K562 (cell line): ENCODE data around the gene GRWD1. TPM values are rescaled to one million over a fixed set of nuclear protein-coding genes. Genes with fewer than 3 reads are reported as not detected.

Experiments
- ATAC-seq: fragments of 200-7000 bp; cut with Tn5 transposase; 3 replicates; pipeline ENCODE4 v1.9.1; 2020; ENCODE audit warnings: moderate library complexity
- BruUV-seq: library from RNA; stranded (reverse); fragments of 400-500 nt; replicated peaks from 2 replicates; lab custom pipeline; 2021; lab: Mats Ljungman, UMichigan
- CTCF ChIA-PET: fragments of 300-600 bp; formaldehyde crosslinking; extraction: SDS; loops from one replicate; lab custom pipeline; 2021; ENCODE audit warnings: low intra/inter-chr PET ratio; lab: Yijun Ruan, JAX
- POLR2A ChIA-PET: fragments of 300-600, 350-650 bp; sonication (Branson Sonifier 250); formaldehyde crosslinking; extraction: SDS; loops from one replicate; lab custom pipeline; 2021; ENCODE audit warnings: antibody characterized with exemption, inconsistent platforms; lab: Yijun Ruan, JAX
- DNase-seq, 4 experiments: peaks; one replicate each; pipeline versions ENCODE4 v3.0.0 to v3.0.0-alpha.2; 2011 to 2018; ENCODE audit warnings: low spot score in 3 of 4, mixed read lengths in 3 of 4; ENCODE audit errors: extremely low read depth in 1 of 4
- FAIRE-seq: peaks from 2 replicates; lab custom pipeline; 2011; peaks lifted over from hg19 to GRCh38; lab: Jason Lieb, UNC
- H2AFZ ChIP-seq: 2 replicates; pipeline ENCODE4 v1.6.0; 2011; ENCODE audit warnings: low read depth, low read length, control low read depth, inconsistent platforms
- H3K27ac ChIP-seq: fragments of 200-600 bp; 3 replicates; pipeline ENCODE4 v1.8.0; 2011; ENCODE audit warnings: low read depth, mild to moderate bottlenecking, control low read depth, inconsistent platforms, low read length, moderate library complexity, mixed read lengths; ENCODE audit errors: extremely low read depth
- H3K27me3 ChIP-seq, 2 experiments: fragments of 300-600 bp in 1 of 2; 2 replicates in 1 of 2; 3 replicates in 1 of 2; pipeline versions ENCODE4 v1.6.0 to v1.8.0; 2011; ENCODE audit warnings: inconsistent platforms in 2 of 2, low read length in 2 of 2, mild to moderate bottlenecking in 1 of 2, mixed read lengths in 1 of 2, moderate library complexity in 1 of 2; ENCODE audit not compliant: control insufficient read depth in 2 of 2, insufficient read depth in 2 of 2
- H3K36me3 ChIP-seq: fragments of 300-600 bp; 3 replicates; pipeline ENCODE4 v1.8.0; 2011; ENCODE audit warnings: mild to moderate bottlenecking, low read length, inconsistent platforms; ENCODE audit not compliant: control insufficient read depth, insufficient read depth
- H3K4me1 ChIP-seq, 2 experiments: fragments of 200-600 bp in 1 of 2; replicated peaks in 1 of 2; 2 replicates in 1 of 2; 3 replicates in 1 of 2; pipeline versions ENCODE4 v1.5.1 to v1.8.0; 2011; ENCODE audit warnings: inconsistent platforms in 2 of 2, low read length in 2 of 2, mild to moderate bottlenecking in 1 of 2, mixed read lengths in 1 of 2, moderate library complexity in 1 of 2; ENCODE audit not compliant: control insufficient read depth in 2 of 2, insufficient read depth in 2 of 2
- H3K4me2 ChIP-seq: 2 replicates; pipeline ENCODE4 v1.6.1; 2011; ENCODE audit warnings: low read length, control low read depth, inconsistent platforms, mixed read lengths; ENCODE audit not compliant: insufficient read depth
- H3K4me3 ChIP-seq: fragments of 200-600 bp; sonication (generic), shearing (Covaris generic); 2 replicates; pipeline ENCODE4 v1.5.1; 2016; ENCODE audit warnings: control low read depth, inconsistent platforms
- H3K79me2 ChIP-seq: fragments of 200-600 bp; 3 replicates; pipeline ENCODE4 v1.8.0; 2011; ENCODE audit warnings: low read length, inconsistent platforms; ENCODE audit not compliant: control insufficient read depth, insufficient read depth
- H3K9ac ChIP-seq, 2 experiments: 2 replicates each; pipeline versions ENCODE4 v1.6.0 to v1.6.1; 2011; ENCODE audit warnings: low read depth in 2 of 2, low read length in 2 of 2, control low read depth in 1 of 2, inconsistent platforms in 1 of 2, mild to moderate bottlenecking in 1 of 2, mixed read lengths in 1 of 2; ENCODE audit not compliant: insufficient read depth in 1 of 2
- H3K9me1 ChIP-seq: one replicate; pipeline ENCODE4 v1.6.0; 2011; ENCODE audit warnings: inconsistent platforms, mild to moderate bottlenecking, low read length, moderate library complexity; ENCODE audit not compliant: control insufficient read depth, insufficient read depth
- H3K9me3 ChIP-seq: replicated peaks from 2 replicates; pipeline ENCODE4 v1.5.1; 2011; ENCODE audit warnings: low read depth, low read length, inconsistent platforms; ENCODE audit not compliant: control insufficient read depth, insufficient read depth
- H4K20me1 ChIP-seq: replicated peaks from 2 replicates; pipeline ENCODE4 v1.6.1; 2011; ENCODE audit warnings: low read length, inconsistent platforms, mixed read lengths; ENCODE audit not compliant: control insufficient read depth, insufficient read depth
- GATAD2A ChIP-seq: fragments of 450-650 bp; IDR thresholded peaks from 2 replicates; pipeline ENCODE4 v1.6.1; 2017
- KDM5B ChIP-seq: fragments of 200-600 bp; sonication (generic); IDR thresholded peaks from 2 replicates; pipeline ENCODE4 v1.6.1; 2012; ENCODE audit warnings: low read depth, mild to moderate bottlenecking, moderate library complexity, low read length, control low read depth, inconsistent platforms; ENCODE audit not compliant: insufficient replicate concordance
- MCM5 ChIP-seq: fragments of 450-650 bp; IDR thresholded peaks from 2 replicates; pipeline ENCODE4 v1.6.1; 2016; ENCODE audit warnings: low read depth
- MTA1 ChIP-seq: fragments of 450-650 bp; IDR thresholded peaks from 2 replicates; pipeline ENCODE4 v1.6.1; 2017; ENCODE audit warnings: borderline replicate concordance
- NONO ChIP-seq, 2 experiments: fragments of 200-400 bp in 1 of 2; fragments of 450-650 bp in 1 of 2; formaldehyde crosslinking in 1 of 2; IDR thresholded peaks; 2 replicates each; pipeline ENCODE4 v1.6.1; 2017; ENCODE audit warnings: low read depth in 2 of 2, mild to moderate bottlenecking in 2 of 2, moderate library complexity in 2 of 2, low read length in 1 of 2
- PHF8 ChIP-seq: fragments of 200-600 bp; sonication (generic); IDR thresholded peaks from 2 replicates; pipeline ENCODE4 v1.6.1; 2012; ENCODE audit warnings: mixed run types, mild to moderate bottlenecking, inconsistent platforms, low read length, moderate library complexity, borderline replicate concordance
- POLR2AphosphoS2 ChIP-seq: IDR thresholded peaks from 2 replicates; pipeline ENCODE4 v1.6.1; 2012; ENCODE audit warnings: low read length, improper control_type of control experiment
- POLR2G ChIP-seq: fragments of 200-400 bp; formaldehyde crosslinking; IDR thresholded peaks from 2 replicates; pipeline ENCODE4 v1.6.1; 2017; ENCODE audit warnings: low read depth, mild to moderate bottlenecking, antibody characterized with exemption, low read length, moderate library complexity
- RBFOX2 ChIP-seq: fragments of 200-400 bp; formaldehyde crosslinking; IDR thresholded peaks from 2 replicates; pipeline ENCODE4 v1.6.1; 2017; ENCODE audit warnings: low read depth, mild to moderate bottlenecking, low read length, moderate library complexity
- RFX1 ChIP-seq: fragments of 450-650 bp; IDR thresholded peaks from 2 replicates; pipeline ENCODE4 v1.6.1; 2016; ENCODE audit warnings: mild to moderate bottlenecking, moderate library complexity
- TFAP4 ChIP-seq: sonication (generic); formaldehyde crosslinking; IDR thresholded peaks from 2 replicates; pipeline ENCODE4 v1.8.0; 2022; ENCODE audit warnings: missing genetic modification reagents, mild to moderate bottlenecking, moderate library complexity, borderline replicate concordance
- VEZF1 ChIP-seq: fragments of 200-800 bp; sonication (Bioruptor generic); IDR thresholded peaks from 2 replicates; pipeline ENCODE4 v1.6.1; 2017; ENCODE audit warnings: missing genetic modification characterization, missing compliant biosample characterization
- ZBTB7A ChIP-seq: IDR thresholded peaks from 2 replicates; pipeline ENCODE4 v1.6.1; 2011; ENCODE audit warnings: low read depth, mild to moderate bottlenecking, low read length, moderate library complexity, borderline replicate concordance; ENCODE audit not compliant: control insufficient read depth
- ZFX ChIP-seq: sonication (generic); formaldehyde crosslinking; IDR thresholded peaks from 2 replicates; pipeline ENCODE4 v1.8.0; 2022; ENCODE audit warnings: mild to moderate bottlenecking, missing genetic modification reagents, moderate library complexity
- whole genome bisulfite sequencing: fragments of 100-300 bp; shearing (Covaris generic); methylation state at CpG from one replicate; pipeline ENCODE4 v1.1.6; 2016; ENCODE audit warnings: low coverage, mixed read lengths; ENCODE audit not compliant: insufficient coverage; ENCODE audit errors: missing lambda C conversion rate; 5-methylcytosine and 5-hydroxymethylcytosine counted together
- in situ Hi-C: fragments of 300-500 bp; cut with MboI; formaldehyde crosslinking; loops from 4 replicates; pipeline ENCODE4 v1.15.0; 2018; ENCODE audit warnings: inconsistent platforms, mixed read lengths
- intact Hi-C: fragments of 100-400 bp; cut with micrococcal nuclease; formaldehyde crosslinking; loops from 2 replicates; pipeline ENCODE4 v1.14.2; 2022
- polyA plus RNA-seq, 8 experiments: library from polyadenylated mRNA; depleted of rRNA in 4 of 8; stranded (reverse) in 5 of 8; unstranded in 3 of 8; fragments of >200 nt; fragmentation: Nextera tagmentation in 2 of 8; fragmentation: Illumina TruSeq in 1 of 8; extraction: Ambion mirVana in 2 of 8; extraction: Trizol in 1 of 8; gene quantifications; 2 replicates each; pipeline versions ENCODE4 v1.2.1 to v1.2.3, GENCODE V29; 2011 to 2014; ENCODE audit warnings: inconsistent platforms in 1 of 8, missing spikeins in 1 of 8
- total RNA-seq, 7 experiments: library from RNA; depleted of rRNA in 6 of 7; stranded (reverse); fragments of >200 nt in 6 of 7; fragmentation: Illumina TruSeq in 2 of 7; extraction: Trizol in 2 of 7; gene quantifications; 2 replicates each; pipeline versions ENCODE4 v1.2.1 to v1.2.3, GENCODE V29; 2011 to 2021; ENCODE audit warnings: low replicate concordance in 1 of 7

Gene GRWD1
- total and polyA plus RNA-seq, 9 of the 15 experiments (the other 6 are each of a cell fraction or from before 2014, with no cell fraction given) = 1.5 to 87.2 (median 24.5) TPM

- no peaks in the 10 kb centered on the region for H3K9me3 ChIP-seq
- no peak for ATAC-seq
- intact Hi-C loops (loop anchor here (10.0 kb wide), 2 partner anchors 71 to 99 kb away; partner anchors contain the start of gene EMP3), in situ Hi-C loops (no loop called here)
- H2AFZ ChIP-seq = no peak overlapping the region
- BruUV-seq = no TSS peak
- peak overlapping the region in 1 of 2 experiments; percentile 96; a peak in 2 of 4 replicates for H3K9ac ChIP-seq
- TF ChIP-seq RFX1 = peak; percentile 83; the same call in 1 of the 2 replicates
- no peak for TF ChIP-seq PHF8
- peak; percentile 54 for TF ChIP-seq KDM5B
- TF ChIP-seq POLR2AphosphoS2 = peak; percentile 37; the same call in 1 of the 2 replicates
- TF ChIP-seq VEZF1 (CRISPR knock-in tag) = peak; percentile 41
- TF ChIP-seq RBFOX2 = peak; percentile 42; the same call in 1 of the 2 replicates
- TF ChIP-seq ZBTB7A = 0 out of 2 replicates have a peak, but pooled peaks have one; percentile 67
- TF ChIP-seq POLR2G = peak; percentile 43; the same call in 1 of the 2 replicates
- TF ChIP-seq GATAD2A = 0 out of 2 replicates have a peak, but pooled peaks have one; percentile 22
- TF ChIP-seq ZFX (CRISPR knock-in tag) = no peak
- TF ChIP-seq MTA1 = 0 out of 2 replicates have a peak, but pooled peaks have one; percentile 4
- peak; percentile 40; the same call in 1 of the 2 replicates for TF ChIP-seq TFAP4 (CRISPR knock-in tag)
- no peak for TF ChIP-seq NONO (IDR thresholded peaks at IDR 0.05; ENCODE audit: low read depth in 2 of 2, low read length in 1 of 2)
- no peak for TF ChIP-seq MCM5
- TF ChIP-seq, all 486 proteins: peak for 10
- Histone ChIP-seq H4K20me1 (peaks cover 10% of the 10 kb centered on the region), H3K4me1 (peaks cover 39 to 89% of the 10 kb centered on the region in 2 experiments), H3K27ac (no peak overlapping the region), H3K79me2 (peaks cover 33% of the 10 kb centered on the region), H3K27me3 (no peaks in the 10 kb centered on the region), H3K9me1 (no peaks in the 10 kb centered on the region), H3K36me3 (peaks cover 4% of the 10 kb centered on the region; the same call in 2 of the 3 replicates), H3K4me3 (no peak overlapping the region), H3K4me2 (no peak overlapping the region)
- 44% methylated on average over 23 of the region's 24 CpGs for WGBS
- no peak for FAIRE-seq
- ChIA-PET POLR2A (interaction anchor here (0.6 kb wide), 1 partner anchor 43 kb away, joined by 3 read pairs; no protein-coding TSS in a partner anchor), CTCF (no interaction called here)
- DNase-seq = peak in 3 of 4 experiments; percentile 35 to 49 (median 40)
Observed at GRCh38 chr19:48396016-48396823, 49.6 kb upstream of the GRWD1 start.
